HEK293 (cell line): Measurements from ENCODE around the gene LAMB4.

Source experiments
- CTCF ChIA-PET: fragments of 350-600 bp; formaldehyde crosslinking; extraction: SDS; loops from one replicate; lab custom pipeline; 2021; ENCODE audit warnings: antibody characterized with exemption; lab: Yijun Ruan, JAX
- POLR2A ChIA-PET: fragments of 300-600 bp; formaldehyde crosslinking; extraction: SDS; loops from one replicate; lab custom pipeline; 2020; ENCODE audit warnings: antibody characterized with exemption, inconsistent platforms; lab: Yijun Ruan, JAX
- H3K27ac ChIP-seq: fragments of 200-500 bp; sonication (Bioruptor generic); 2 replicates; pipeline ENCODE4 v1.5.1; 2014; ENCODE audit warnings: low read depth, low read length, control low read depth, inconsistent platforms; ENCODE audit errors: extremely low read depth
- H3K36me3 ChIP-seq, 2 experiments: fragments of 200-500 bp in 1 of 2; sonication (Bioruptor generic) in 1 of 2; 1 replicate in 1 of 2; 2 replicates in 1 of 2; pipeline ENCODE4 v1.5.1; 2014 to 2017; ENCODE audit warnings: inconsistent platforms in 2 of 2, low read length in 2 of 2; ENCODE audit not compliant: control insufficient read depth in 2 of 2, insufficient read depth in 1 of 2
- H3K4me1 ChIP-seq: fragments of 200-500 bp; sonication (Bioruptor generic); 2 replicates; pipeline ENCODE4 v1.5.1; 2014; ENCODE audit warnings: mild to moderate bottlenecking, low read length, inconsistent platforms; ENCODE audit not compliant: control insufficient read depth, insufficient read depth
- H3K4me3 ChIP-seq: 2 replicates; pipeline ENCODE4 v1.5.1; 2011; ENCODE audit warnings: low read depth, mild to moderate bottlenecking, control low read depth, low read length, moderate library complexity
- H3K9me3 ChIP-seq: fragments of 200-500 bp; sonication (Bioruptor generic); 2 replicates; pipeline ENCODE4 v1.5.1; 2014; ENCODE audit warnings: low read depth, low read length, inconsistent platforms; ENCODE audit not compliant: control insufficient read depth, insufficient read depth
- ZEB2 ChIP-seq: fragments of 450-650 bp; formaldehyde crosslinking; IDR thresholded peaks from 2 replicates; pipeline ENCODE4 v1.5.1; 2016; ENCODE audit warnings: missing biosample characterization, missing genetic modification characterization
- ZNF16 ChIP-seq: fragments of 450-650 bp; formaldehyde crosslinking; IDR thresholded peaks from 2 replicates; pipeline ENCODE4 v1.5.1; 2016; ENCODE audit warnings: low read depth, missing biosample characterization, missing genetic modification characterization
- ZNF37A ChIP-seq: fragments of 450-650 bp; IDR thresholded peaks from 2 replicates; pipeline ENCODE4 v1.5.1; 2018; ENCODE audit warnings: missing biosample characterization, missing genetic modification characterization
- ZNF404 ChIP-seq: fragments of 450-650 bp; formaldehyde crosslinking; IDR thresholded peaks from 2 replicates; pipeline ENCODE4 v1.5.1; 2017; ENCODE audit warnings: missing biosample characterization, missing genetic modification characterization
- ZNF48 ChIP-seq: fragments of 450-650 bp; formaldehyde crosslinking; IDR thresholded peaks from 2 replicates; pipeline ENCODE4 v1.5.1; 2016; ENCODE audit warnings: missing biosample characterization, missing genetic modification characterization
- ZNF521 ChIP-seq: fragments of 450-650 bp; formaldehyde crosslinking; IDR thresholded peaks from 2 replicates; pipeline ENCODE4 v1.5.1; 2017; ENCODE audit warnings: missing biosample characterization, mild to moderate bottlenecking, missing genetic modification characterization
- ZNF530 ChIP-seq: fragments of 450-650 bp; formaldehyde crosslinking; IDR thresholded peaks from 2 replicates; pipeline ENCODE4 v1.5.1; 2016; ENCODE audit warnings: low read depth, missing biosample characterization, missing genetic modification characterization
- ZNF548 ChIP-seq: fragments of 450-650 bp; formaldehyde crosslinking; IDR thresholded peaks from 2 replicates; pipeline ENCODE4 v1.5.1; 2016; ENCODE audit warnings: missing biosample characterization, missing genetic modification characterization
- ZNF560 ChIP-seq: fragments of 450-650 bp; formaldehyde crosslinking; IDR thresholded peaks from 2 replicates; pipeline ENCODE4 v1.5.1; 2017; ENCODE audit warnings: missing biosample characterization, missing genetic modification characterization, borderline replicate concordance
- ZNF561 ChIP-seq: fragments of 450-650 bp; IDR thresholded peaks from 2 replicates; pipeline ENCODE4 v1.5.1; 2018; ENCODE audit warnings: missing biosample characterization, missing genetic modification characterization, borderline replicate concordance
- ZNF610 ChIP-seq: fragments of 450-650 bp; formaldehyde crosslinking; IDR thresholded peaks from 2 replicates; pipeline ENCODE4 v1.5.1; 2016; ENCODE audit warnings: missing biosample characterization, missing genetic modification characterization, borderline replicate concordance
- ZNF843 ChIP-seq: fragments of 450-650 bp; formaldehyde crosslinking; IDR thresholded peaks from 2 replicates; pipeline ENCODE4 v1.5.1; 2016; ENCODE audit warnings: missing biosample characterization, missing genetic modification characterization
- TF ChIP-seq, protein P1 (sequence below): fragments of 450-650 bp; formaldehyde crosslinking; IDR thresholded peaks from 2 replicates; pipeline ENCODE4 v1.5.1; 2017; ENCODE audit warnings: missing biosample characterization, missing genetic modification characterization
- TF ChIP-seq, protein P2 (sequence below): fragments of 450-650 bp; formaldehyde crosslinking; IDR thresholded peaks from 2 replicates; pipeline ENCODE4 v1.5.1; 2016; ENCODE audit warnings: missing biosample characterization, missing genetic modification characterization, low read depth
- TF ChIP-seq, protein P3 (sequence below): fragments of 450-650 bp; formaldehyde crosslinking; IDR thresholded peaks from 2 replicates; pipeline ENCODE4 v1.5.1; 2016; ENCODE audit warnings: missing biosample characterization, missing genetic modification characterization
- TF ChIP-seq, protein P4 (sequence below): fragments of 450-650 bp; formaldehyde crosslinking; IDR thresholded peaks from 2 replicates; pipeline ENCODE4 v1.5.1; 2016; ENCODE audit warnings: missing biosample characterization, missing genetic modification characterization
- TF ChIP-seq, protein P5 (sequence below): fragments of 450-650 bp; formaldehyde crosslinking; IDR thresholded peaks from 2 replicates; pipeline ENCODE4 v1.5.1; 2016; ENCODE audit warnings: missing biosample characterization, missing genetic modification characterization

The LAMB4 gene

DNA sequence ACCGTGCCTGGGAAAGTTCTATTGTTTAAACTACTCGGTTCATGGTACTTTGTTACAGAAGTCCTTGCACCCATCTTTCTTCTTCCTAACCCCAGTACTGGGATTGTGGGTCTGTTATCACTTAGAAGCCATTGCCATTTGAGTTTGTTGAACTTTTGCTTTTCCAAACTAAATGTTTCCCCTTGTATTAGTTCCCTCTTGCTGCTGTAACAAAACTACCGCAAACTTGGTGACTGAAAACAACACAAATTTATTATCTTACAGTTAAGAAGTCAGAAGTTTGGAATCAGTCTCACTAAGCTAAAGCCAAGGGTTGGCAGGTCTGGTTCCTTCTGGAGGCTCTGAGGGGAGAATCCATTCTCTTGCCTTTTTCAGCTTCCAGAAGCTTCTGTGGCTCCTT is 6.9 kb upstream of the LAMB4 start (continued):
- TF ChIP-seq ZNF16, result no peak

DNA sequence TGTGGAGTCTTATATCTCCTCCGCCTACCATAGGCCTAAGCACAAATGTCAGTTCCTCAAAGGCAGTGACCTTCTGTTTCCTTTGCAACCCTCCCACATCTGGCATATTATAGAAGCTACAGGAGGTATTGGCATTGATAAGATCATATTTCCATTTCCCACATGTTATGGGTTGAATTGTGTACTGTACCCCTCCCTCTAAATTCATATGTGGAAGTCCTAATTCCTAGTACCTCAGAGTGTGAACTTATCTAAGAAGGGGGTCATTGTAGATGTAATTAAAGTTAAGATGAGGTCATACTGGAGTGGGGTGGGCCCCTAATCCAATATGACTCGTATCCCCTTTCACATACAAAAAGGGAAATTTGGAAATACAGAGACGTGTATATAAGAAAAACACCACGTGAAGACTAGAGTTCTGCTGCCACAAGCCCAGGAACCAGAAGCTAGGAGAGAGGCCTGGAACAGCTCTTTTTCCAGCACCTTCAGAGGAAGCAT is 6.1 kb upstream of the LAMB4 start:
- ChIA-PET POLR2A (no interaction called here), CTCF (interaction anchor here (0.6 to 1.3 kb wide), 3 partner anchors 9 to 251 kb away, joined by 4 to 9 read pairs (median 6); no protein-coding TSS in a partner anchor)
- no peak for TF ChIP-seq ZNF560
- TF ChIP-seq, protein P1, sequence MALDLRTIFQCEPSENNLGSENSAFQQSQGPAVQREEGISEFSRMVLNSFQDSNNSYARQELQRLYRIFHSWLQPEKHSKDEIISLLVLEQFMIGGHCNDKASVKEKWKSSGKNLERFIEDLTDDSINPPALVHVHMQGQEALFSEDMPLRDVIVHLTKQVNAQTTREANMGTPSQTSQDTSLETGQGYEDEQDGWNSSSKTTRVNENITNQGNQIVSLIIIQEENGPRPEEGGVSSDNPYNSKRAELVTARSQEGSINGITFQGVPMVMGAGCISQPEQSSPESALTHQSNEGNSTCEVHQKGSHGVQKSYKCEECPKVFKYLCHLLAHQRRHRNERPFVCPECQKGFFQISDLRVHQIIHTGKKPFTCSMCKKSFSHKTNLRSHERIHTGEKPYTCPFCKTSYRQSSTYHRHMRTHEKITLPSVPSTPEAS, result no peak
- TF ChIP-seq ZNF561 (tag by site-specific recombination), result no peak
- 0 out of 2 replicates have a peak, but pooled peaks have one; percentile 40 for TF ChIP-seq ZNF548
- TF ChIP-seq, protein P2, sequence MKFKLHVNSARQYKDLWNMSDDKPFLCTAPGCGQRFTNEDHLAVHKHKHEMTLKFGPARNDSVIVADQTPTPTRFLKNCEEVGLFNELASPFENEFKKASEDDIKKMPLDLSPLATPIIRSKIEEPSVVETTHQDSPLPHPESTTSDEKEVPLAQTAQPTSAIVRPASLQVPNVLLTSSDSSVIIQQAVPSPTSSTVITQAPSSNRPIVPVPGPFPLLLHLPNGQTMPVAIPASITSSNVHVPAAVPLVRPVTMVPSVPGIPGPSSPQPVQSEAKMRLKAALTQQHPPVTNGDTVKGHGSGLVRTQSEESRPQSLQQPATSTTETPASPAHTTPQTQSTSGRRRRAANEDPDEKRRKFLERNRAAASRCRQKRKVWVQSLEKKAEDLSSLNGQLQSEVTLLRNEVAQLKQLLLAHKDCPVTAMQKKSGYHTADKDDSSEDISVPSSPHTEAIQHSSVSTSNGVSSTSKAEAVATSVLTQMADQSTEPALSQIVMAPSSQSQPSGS (tag by site-specific recombination), result peak; percentile 26; the same call in 1 of the 2 replicates
- no peak for TF ChIP-seq ZNF530 (tag by site-specific recombination)
- TF ChIP-seq, protein P3, sequence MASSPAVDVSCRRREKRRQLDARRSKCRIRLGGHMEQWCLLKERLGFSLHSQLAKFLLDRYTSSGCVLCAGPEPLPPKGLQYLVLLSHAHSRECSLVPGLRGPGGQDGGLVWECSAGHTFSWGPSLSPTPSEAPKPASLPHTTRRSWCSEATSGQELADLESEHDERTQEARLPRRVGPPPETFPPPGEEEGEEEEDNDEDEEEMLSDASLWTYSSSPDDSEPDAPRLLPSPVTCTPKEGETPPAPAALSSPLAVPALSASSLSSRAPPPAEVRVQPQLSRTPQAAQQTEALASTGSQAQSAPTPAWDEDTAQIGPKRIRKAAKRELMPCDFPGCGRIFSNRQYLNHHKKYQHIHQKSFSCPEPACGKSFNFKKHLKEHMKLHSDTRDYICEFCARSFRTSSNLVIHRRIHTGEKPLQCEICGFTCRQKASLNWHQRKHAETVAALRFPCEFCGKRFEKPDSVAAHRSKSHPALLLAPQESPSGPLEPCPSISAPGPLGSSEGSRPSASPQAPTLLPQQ (tag by site-specific recombination), result peak; percentile 62
- no peak for TF ChIP-seq ZNF843
- no peak for TF ChIP-seq ZEB2
- no peak for TF ChIP-seq ZNF610 (tag by site-specific recombination)
- no peak for TF ChIP-seq ZNF48 (tag by site-specific recombination)
- TF ChIP-seq ZNF521 (tag by site-specific recombination), result no peak
- Histone ChIP-seq H3K36me3 (no peaks in the 10 kb centered on the region), H3K4me3 (no peak overlapping the region), H3K27ac (no peak overlapping the region), H3K9me3 (no peaks in the 10 kb centered on the region), H3K4me1 (no peaks in the 10 kb centered on the region)

DNA sequence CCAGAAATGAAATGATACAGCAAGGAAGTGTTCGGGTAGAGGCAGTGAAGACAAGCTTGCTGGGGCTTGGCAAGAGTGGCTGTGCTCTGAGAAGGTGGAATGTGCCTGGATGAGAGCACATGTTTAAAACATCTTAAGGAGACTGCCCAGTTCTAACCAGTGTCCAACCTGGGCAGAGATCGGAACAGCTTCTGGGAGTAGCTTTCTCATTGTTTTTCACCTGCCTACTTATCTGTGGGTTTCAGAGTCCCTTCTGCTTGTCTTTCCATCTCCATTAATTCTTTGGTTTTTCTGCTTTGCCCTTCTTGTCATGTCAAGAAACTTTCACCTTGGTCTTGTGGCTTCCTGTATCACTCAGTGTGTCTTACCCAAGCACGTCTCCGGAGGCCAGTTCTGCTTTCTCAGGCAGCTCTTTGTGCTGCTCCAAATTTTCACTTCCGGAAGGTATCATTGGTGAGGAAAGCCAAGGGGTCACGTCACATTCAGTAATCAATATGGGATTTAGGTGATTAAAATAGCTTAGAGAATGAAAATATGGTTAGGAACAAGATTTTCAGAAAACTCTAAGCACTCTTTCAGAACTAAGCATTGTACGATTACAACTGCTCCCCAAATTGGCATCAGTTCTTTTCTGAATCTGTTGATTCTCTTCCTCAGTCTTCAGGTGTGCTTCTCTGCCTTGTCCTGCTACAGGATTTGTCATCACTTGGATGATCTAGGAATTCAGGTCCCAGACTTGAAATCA is 5.5 kb upstream of the LAMB4 start:
- CTCF ChIA-PET, result interaction anchor here (0.6 to 1.3 kb wide), 3 partner anchors 10 to 250 kb away, joined by 4 to 9 read pairs (median 6); no protein-coding TSS in a partner anchor
- Histone ChIP-seq H3K36me3 (no peaks in the 10 kb centered on the region), H3K4me3 (no peak overlapping the region), H3K9me3 (no peaks in the 10 kb centered on the region), H3K4me1 (no peaks in the 10 kb centered on the region), H3K27ac (no peak overlapping the region)
- TF ChIP-seq, protein P4, sequence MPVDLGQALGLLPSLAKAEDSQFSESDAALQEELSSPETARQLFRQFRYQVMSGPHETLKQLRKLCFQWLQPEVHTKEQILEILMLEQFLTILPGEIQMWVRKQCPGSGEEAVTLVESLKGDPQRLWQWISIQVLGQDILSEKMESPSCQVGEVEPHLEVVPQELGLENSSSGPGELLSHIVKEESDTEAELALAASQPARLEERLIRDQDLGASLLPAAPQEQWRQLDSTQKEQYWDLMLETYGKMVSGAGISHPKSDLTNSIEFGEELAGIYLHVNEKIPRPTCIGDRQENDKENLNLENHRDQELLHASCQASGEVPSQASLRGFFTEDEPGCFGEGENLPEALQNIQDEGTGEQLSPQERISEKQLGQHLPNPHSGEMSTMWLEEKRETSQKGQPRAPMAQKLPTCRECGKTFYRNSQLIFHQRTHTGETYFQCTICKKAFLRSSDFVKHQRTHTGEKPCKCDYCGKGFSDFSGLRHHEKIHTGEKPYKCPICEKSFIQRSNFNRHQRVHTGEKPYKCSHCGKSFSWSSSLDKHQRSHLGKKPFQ (tag by site-specific recombination), result no peak
- TF ChIP-seq ZNF37A (no peak), ZNF404 (no peak)
- TF ChIP-seq, protein P5, sequence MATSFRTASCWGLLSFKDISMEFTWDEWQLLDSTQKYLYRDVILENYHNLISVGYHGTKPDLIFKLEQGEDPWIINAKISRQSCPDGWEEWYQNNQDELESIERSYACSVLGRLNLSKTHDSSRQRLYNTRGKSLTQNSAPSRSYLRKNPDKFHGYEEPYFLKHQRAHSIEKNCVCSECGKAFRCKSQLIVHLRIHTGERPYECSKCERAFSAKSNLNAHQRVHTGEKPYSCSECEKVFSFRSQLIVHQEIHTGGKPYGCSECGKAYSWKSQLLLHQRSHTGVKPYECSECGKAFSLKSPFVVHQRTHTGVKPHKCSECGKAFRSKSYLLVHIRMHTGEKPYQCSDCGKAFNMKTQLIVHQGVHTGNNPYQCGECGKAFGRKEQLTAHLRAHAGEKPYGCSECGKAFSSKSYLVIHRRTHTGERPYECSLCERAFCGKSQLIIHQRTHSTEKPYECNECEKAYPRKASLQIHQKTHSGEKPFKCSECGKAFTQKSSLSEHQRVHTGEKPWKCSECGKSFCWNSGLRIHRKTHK (tag by site-specific recombination), result no peak
- POLR2A ChIA-PET, result no interaction called here
